H1 (cell line): ENCODE results near the gene KLHL29. TPM values are rescaled to one million over a fixed set of nuclear protein-coding genes. Genes with fewer than 3 reads are reported as not detected.

Experiments used
- CTCF ChIA-PET: fragments of 300-600 bp; sonication (Branson Sonifier 250); formaldehyde crosslinking; loops from one replicate; lab custom pipeline; 2021; ENCODE audit not compliant: partially characterized antibody; lab: Charles Lee
- POLR2A ChIA-PET: fragments of 300-600 bp; sonication (Branson Sonifier 250); formaldehyde crosslinking; loops from one replicate; lab custom pipeline; 2021; ENCODE audit warnings: inconsistent platforms; ENCODE audit not compliant: partially characterized antibody; lab: Charles Lee
- DNase-seq, 2 experiments: peaks; one replicate each; pipeline versions ENCODE4 v3.0.0 to v3.0.0-alpha.2; 2010 to 2022; ENCODE audit warnings: low spot score in 2 of 2, low read depth in 1 of 2, mixed read lengths in 1 of 2
- FAIRE-seq: peaks from 2 replicates; lab custom pipeline; 2011; peaks lifted over from hg19 to GRCh38; lab: Jason Lieb, UNC
- H2AFZ ChIP-seq: 2 replicates; pipeline ENCODE4 v1.8.1; 2012; ENCODE audit warnings: low read length, inconsistent platforms
- H2AK5ac ChIP-seq: 2 replicates; pipeline ENCODE4 v1.6.1; 2013; ENCODE audit warnings: low read depth, low read length
- H2BK120ac ChIP-seq: replicated peaks from 2 replicates; pipeline ENCODE3; 2013; ENCODE audit warnings: low read depth, low read length, inconsistent platforms
- H2BK12ac ChIP-seq: 2 replicates; pipeline ENCODE4 v1.6.1; 2013; ENCODE audit warnings: low read depth, low read length
- H2BK15ac ChIP-seq: 2 replicates; pipeline ENCODE4 v1.6.1; 2013; ENCODE audit warnings: low read length
- H2BK20ac ChIP-seq: 2 replicates; pipeline ENCODE4 v1.6.1; 2013; ENCODE audit warnings: low read length
- H2BK5ac ChIP-seq: 2 replicates; pipeline ENCODE4 v1.6.1; 2013; ENCODE audit warnings: low read depth, low read length
- H3K14ac ChIP-seq: 2 replicates; pipeline ENCODE4 v1.6.1; 2013; ENCODE audit warnings: inconsistent platforms; ENCODE audit not compliant: insufficient read length
- H3K18ac ChIP-seq: 2 replicates; pipeline ENCODE4 v1.6.1; 2013; ENCODE audit warnings: low read length; ENCODE audit errors: extremely low read depth
- H3K23ac ChIP-seq: 2 replicates; pipeline ENCODE4 v1.6.1; 2013; ENCODE audit warnings: inconsistent platforms; ENCODE audit not compliant: insufficient read length
- H3K23me2 ChIP-seq: 2 replicates; pipeline ENCODE4 v1.6.1; 2013; ENCODE audit warnings: low read depth, low read length
- H3K27ac ChIP-seq: 2 replicates; pipeline ENCODE4 v1.6.1; 2011; ENCODE audit warnings: low read depth, low read length, inconsistent platforms
- H3K27me3 ChIP-seq, 4 experiments: replicated peaks in 1 of 4; 1 replicate in 1 of 4; 2 replicates in 3 of 4; pipeline versions ENCODE4 v1.6.1 to v1.8.1; 2011 to 2013; ENCODE audit warnings: low read length in 3 of 4, mild to moderate bottlenecking in 3 of 4, inconsistent platforms in 2 of 4, mixed read lengths in 2 of 4, moderate library complexity in 1 of 4; ENCODE audit not compliant: control insufficient read depth in 3 of 4, insufficient read depth in 3 of 4; ENCODE audit errors: extremely low read depth in 1 of 4
- H3K36me3 ChIP-seq, 4 experiments: 2 replicates each; pipeline versions ENCODE4 v1.6.1 to v1.8.1; 2011 to 2013; ENCODE audit warnings: mild to moderate bottlenecking in 4 of 4, low read length in 3 of 4, moderate library complexity in 2 of 4, control low read depth in 1 of 4, inconsistent platforms in 1 of 4; ENCODE audit not compliant: insufficient read depth in 4 of 4, control insufficient read depth in 2 of 4
- H3K4ac ChIP-seq: replicated peaks from 2 replicates; pipeline ENCODE3; 2013; ENCODE audit warnings: low read length, low read depth, mixed read lengths, inconsistent platforms; ENCODE audit not compliant: insufficient read length
- H3K4me1 ChIP-seq, 4 experiments: replicated peaks in 1 of 4; 1 replicate in 1 of 4; 2 replicates in 3 of 4; pipeline versions ENCODE4 v1.6.1 to v1.8.1; 2011 to 2013; ENCODE audit warnings: low read length in 3 of 4, inconsistent platforms in 2 of 4, mixed read lengths in 1 of 4; ENCODE audit not compliant: insufficient read depth in 4 of 4, control insufficient read depth in 3 of 4
- H3K4me2 ChIP-seq, 2 experiments: 2 replicates each; pipeline versions ENCODE4 v1.6.1 to v1.8.1; 2011 to 2013; ENCODE audit warnings: low read depth in 2 of 2, low read length in 2 of 2, control low read depth in 1 of 2, inconsistent platforms in 1 of 2, mild to moderate bottlenecking in 1 of 2; ENCODE audit not compliant: insufficient read depth in 1 of 2
- H3K4me3 ChIP-seq, 4 experiments: fragments of 200-600, 300-600 bp in 1 of 4; sonication (generic), shearing (Covaris generic), sonication (Bioruptor Twin) in 1 of 4; 2 replicates each; pipeline versions ENCODE4 v1.5.1 to v1.8.1; 2011 to 2016; ENCODE audit warnings: low read length in 4 of 4, low read depth in 3 of 4, control low read depth in 2 of 4, inconsistent platforms in 2 of 4, mild to moderate bottlenecking in 2 of 4, mixed read lengths in 1 of 4, moderate library complexity in 1 of 4; ENCODE audit not compliant: insufficient read depth in 2 of 4; ENCODE audit errors: extremely low read depth in 1 of 4
- H3K56ac ChIP-seq: replicated peaks from 2 replicates; pipeline ENCODE3; 2013; ENCODE audit warnings: low read depth, mild to moderate bottlenecking, mixed read lengths, low read length, inconsistent platforms; ENCODE audit not compliant: insufficient read length
- H3K79me1 ChIP-seq: 2 replicates; pipeline ENCODE4 v1.6.1; 2013; ENCODE audit warnings: low read depth, low read length, control low read depth
- H3K79me2 ChIP-seq, 2 experiments: 2 replicates each; pipeline versions ENCODE4 v1.6.1 to v1.8.1; 2012 to 2013; ENCODE audit warnings: low read length in 2 of 2, mild to moderate bottlenecking in 2 of 2, inconsistent platforms in 1 of 2; ENCODE audit not compliant: insufficient read depth in 2 of 2, control insufficient read depth in 1 of 2
- H3K9ac ChIP-seq, 4 experiments: replicated peaks in 1 of 4; 1 replicate in 1 of 4; 2 replicates in 3 of 4; pipeline versions ENCODE4 v1.6.1 to v1.8.1; 2011 to 2013; ENCODE audit warnings: low read depth in 3 of 4, low read length in 3 of 4, control low read depth in 2 of 4, mild to moderate bottlenecking in 2 of 4, moderate library complexity in 2 of 4, inconsistent platforms in 1 of 4; ENCODE audit errors: extremely low read depth in 1 of 4
- H3K9me3 ChIP-seq, 2 experiments: 2 replicates each; pipeline versions ENCODE4 v1.6.1 to v1.8.1; 2012 to 2013; ENCODE audit warnings: mild to moderate bottlenecking in 2 of 2, moderate library complexity in 2 of 2, control low read depth in 1 of 2, inconsistent platforms in 1 of 2, low read depth in 1 of 2, low read length in 1 of 2, mixed read lengths in 1 of 2; ENCODE audit not compliant: insufficient read depth in 2 of 2
- H4K20me1 ChIP-seq, 2 experiments: replicated peaks in 1 of 2; 2 replicates each; pipeline versions ENCODE3 to v1.8.1; 2011 to 2013; ENCODE audit warnings: inconsistent platforms in 2 of 2, low read length in 2 of 2, mild to moderate bottlenecking in 1 of 2; ENCODE audit not compliant: insufficient read depth in 2 of 2, control insufficient read depth in 1 of 2
- H4K5ac ChIP-seq: 2 replicates; pipeline ENCODE4 v1.6.1; 2013; ENCODE audit warnings: low read length, low read depth, mixed read lengths, inconsistent platforms; ENCODE audit not compliant: insufficient read length
- H4K8ac ChIP-seq: 2 replicates; pipeline ENCODE4 v1.8.0; 2013; ENCODE audit warnings: mild to moderate bottlenecking, moderate library complexity, low read length, inconsistent platforms; ENCODE audit not compliant: insufficient read depth; ENCODE audit errors: extremely low read depth
- H4K91ac ChIP-seq: replicated peaks from 2 replicates; pipeline ENCODE3; 2013; ENCODE audit warnings: low read length, mixed read lengths, inconsistent platforms; ENCODE audit not compliant: insufficient read length
- ASH2L ChIP-seq: fragments of 200-600, 300-600 bp; sonication (generic); IDR thresholded peaks from one replicate; pipeline ENCODE4 v1.7.1; 2017; ENCODE audit warnings: low read length
- CTCF ChIP-seq, 3 experiments: IDR thresholded peaks; 1 replicate in 2 of 3; 2 replicates in 1 of 3; pipeline versions ENCODE4 v1.5.1 to v1.6.1; 2011; ENCODE audit warnings: low read length in 3 of 3, mild to moderate bottlenecking in 3 of 3, inconsistent platforms in 2 of 3, low read depth in 1 of 3, moderate library complexity in 1 of 3; ENCODE audit not compliant: insufficient read depth in 1 of 3; ENCODE audit errors: control extremely low read depth in 1 of 3
- EGR1 ChIP-seq: IDR thresholded peaks from 2 replicates; pipeline ENCODE4 v1.6.1; 2011; ENCODE audit warnings: low read depth, low read length, borderline replicate concordance
- JUN ChIP-seq: IDR thresholded peaks from 2 replicates; pipeline ENCODE4 v1.6.1; 2011; ENCODE audit warnings: low read depth, mild to moderate bottlenecking, improper control_type of control experiment, low read length
- NRF1 ChIP-seq: IDR thresholded peaks from 2 replicates; pipeline ENCODE4 v1.6.1; 2011; ENCODE audit warnings: mild to moderate bottlenecking, low read depth, low read length, improper control_type of control experiment
- RBBP5 ChIP-seq: IDR thresholded peaks from 2 replicates; pipeline ENCODE4 v1.7.1; 2012; ENCODE audit warnings: low read depth, mild to moderate bottlenecking, inconsistent platforms, low read length, moderate library complexity, borderline replicate concordance
- RNF2 ChIP-seq: fragments of 200-900, 300-1000 bp; sonication (generic); IDR thresholded peaks from 2 replicates; pipeline ENCODE4 v1.7.1; 2016; ENCODE audit warnings: borderline replicate concordance, low read depth, mild to moderate bottlenecking, antibody characterized with exemption, low read length; ENCODE audit not compliant: poor library complexity, severe bottlenecking; ENCODE audit errors: missing control alignments
- SIRT6 ChIP-seq: IDR thresholded peaks from one replicate; pipeline ENCODE4 v1.7.1; 2012; ENCODE audit warnings: low read length, inconsistent platforms
- SIX5 ChIP-seq: IDR thresholded peaks from 2 replicates; pipeline ENCODE4 v1.6.1; 2011; ENCODE audit warnings: mild to moderate bottlenecking, low read depth, low read length
- ZNF274 ChIP-seq: IDR thresholded peaks from 2 replicates; pipeline ENCODE4 v1.7.0; 2012; ENCODE audit warnings: low read length, borderline replicate concordance; ENCODE audit errors: extremely low read depth
- WGBS, 2 experiments: shearing (Covaris generic) in 1 of 2; methylation state at CpG; one replicate each; pipeline versions ENCODE4 v1.1.6 to v1.1.7; 2013 to 2015; ENCODE audit warnings: low lambda C conversion rate in 2 of 2, mixed read lengths in 2 of 2, inconsistent platforms in 1 of 2, low coverage in 1 of 2, missing lambda C conversion rate in 1 of 2; ENCODE audit not compliant: insufficient replicate concordance in 2 of 2, insufficient coverage in 1 of 2, insufficient read length in 1 of 2; ENCODE audit errors: extremely low coverage in 1 of 2, missing lambda C conversion rate in 1 of 2; 5-methylcytosine and 5-hydroxymethylcytosine counted together
- polyA plus RNA-seq, 7 experiments: library from polyadenylated mRNA; depleted of rRNA in 3 of 7; stranded (reverse) in 5 of 7; unstranded in 2 of 7; fragments of >200 nt in 5 of 7; fragments of 200-250 nt in 2 of 7; gene quantifications; 1 replicate in 5 of 7; 2 replicates in 1 of 7; 4 replicates in 1 of 7; pipeline versions ENCODE4 v1.2.1 to v1.2.3, GENCODE V29; 2011 to 2013; ENCODE audit warnings: missing spikeins in 2 of 7, mixed read lengths in 2 of 7
- total RNA-seq: library from RNA; stranded (reverse); fragmentation: NEBNext Ultra II Directional; extraction: Animal tissue kit (Norgen Biotek cat#: 25700); gene quantifications from 2 replicates; pipeline ENCODE4 v1.2.1, GENCODE V29; 2021
- TF ChIP-seq, protein P1 (sequence below): IDR thresholded peaks from 2 replicates; pipeline ENCODE4 v1.6.1; 2011; ENCODE audit warnings: low read length, improper control_type of control experiment

The KLHL29 gene
- total and polyA plus RNA-seq, 2 of the 8 experiments (the other 6 are each of a cell fraction or from before 2014, with no cell fraction given), result 1.1 to 4.7 TPM

GRCh38 chr2:23693606-23693951 lies 308.6 kb downstream of the KLHL29 start:
- H3K79me1 ChIP-seq, result no peaks in the 10 kb centered on the region; the same call in 1 of the 2 replicates
- no peak overlapping the region for H3K23ac ChIP-seq
- no peak overlapping the region for H2BK20ac ChIP-seq
- no peak overlapping the region for H2BK15ac ChIP-seq
- no peak for DNase-seq
- no peak overlapping the region for H3K4me2 ChIP-seq
- no peak overlapping the region for H3K18ac ChIP-seq
- H2BK12ac ChIP-seq, result no peak overlapping the region
- H4K91ac ChIP-seq, result no peak overlapping the region
- H3K79me2 ChIP-seq, result no peaks in the 10 kb centered on the region
- CTCF ChIA-PET, result interaction anchor here (0.9 to 2.1 kb wide), 2 partner anchors 10 to 54 kb away, joined by 3 to 6 read pairs; no protein-coding TSS in a partner anchor
- POLR2A ChIA-PET, result interaction anchor here (0.6 kb wide), 1 partner anchor 190 kb away, joined by 3 read pairs; no protein-coding TSS in a partner anchor
- no peak overlapping the region for H2AK5ac ChIP-seq
- no peak overlapping the region for H2BK5ac ChIP-seq
- no peak overlapping the region for H3K9ac ChIP-seq
- no peak overlapping the region for H3K4me3 ChIP-seq
- no peak for FAIRE-seq
- H3K9me3 ChIP-seq, result no peaks in the 10 kb centered on the region
- H2BK120ac ChIP-seq, result no peak overlapping the region
- H4K20me1 ChIP-seq, result no peaks in the 10 kb centered on the region
- H2AFZ ChIP-seq, result no peak overlapping the region
- no peak overlapping the region for H3K27ac ChIP-seq
- H3K4ac ChIP-seq, result no peak overlapping the region
- H4K8ac ChIP-seq, result no peak overlapping the region
- no peak overlapping the region for H3K14ac ChIP-seq
- H3K56ac ChIP-seq, result no peak overlapping the region
- H3K36me3 ChIP-seq, result no peaks in the 10 kb centered on the region
- no peak overlapping the region for H4K5ac ChIP-seq
- no peaks in the 10 kb centered on the region for H3K23me2 ChIP-seq
- H3K4me1 ChIP-seq, result peaks cover 0 to 9% (median 7%) of the 10 kb centered on the region in 4 experiments; a peak in 5 of 7 replicates
- 97% methylated on average over 5 of the region's 5 CpGs; no CpG with 5 or more reads in 1 of the 2 experiments for WGBS, 2 experiments
- H3K27me3 ChIP-seq, result no peaks in the 10 kb centered on the region
- TF ChIP-seq ASH2L (no peak), JUN (no peak), RBBP5 (no peak), RNF2 (no peak), ZNF274 (no peak), NRF1 (no peak), SIRT6 (no peak), CTCF (IDR thresholded peaks at IDR 0.05; ENCODE audit: control extremely low read depth in 1 of 3, insufficient read depth in 1 of 3, low read depth in 1 of 3, low read length in 3 of 3) (no peak), SIX5 (no peak), EGR1 (no peak)
- TF ChIP-seq, protein P1, sequence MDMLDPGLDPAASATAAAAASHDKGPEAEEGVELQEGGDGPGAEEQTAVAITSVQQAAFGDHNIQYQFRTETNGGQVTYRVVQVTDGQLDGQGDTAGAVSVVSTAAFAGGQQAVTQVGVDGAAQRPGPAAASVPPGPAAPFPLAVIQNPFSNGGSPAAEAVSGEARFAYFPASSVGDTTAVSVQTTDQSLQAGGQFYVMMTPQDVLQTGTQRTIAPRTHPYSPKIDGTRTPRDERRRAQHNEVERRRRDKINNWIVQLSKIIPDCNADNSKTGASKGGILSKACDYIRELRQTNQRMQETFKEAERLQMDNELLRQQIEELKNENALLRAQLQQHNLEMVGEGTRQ, result no peak
